IMR-90 (cell line): ENCODE measurements around the gene COLQ. TPM values are rescaled to one million over a fixed set of nuclear protein-coding genes. Genes with fewer than 3 reads are reported as not detected.

Experiments used
- ATAC-seq: fragments of 200-7000 bp; cut with Tn5 transposase; 2 replicates; pipeline ENCODE4 v1.9.1; 2020; ENCODE audit warnings: low read depth, mild to moderate bottlenecking, moderate library complexity
- BruUV-seq: library from RNA; stranded (reverse); fragments of 400-500 nt; replicated peaks from 2 replicates; lab custom pipeline; 2021; lab: Mats Ljungman, UMichigan
- CTCF ChIA-PET: fragments of 300-600 bp; formaldehyde crosslinking; extraction: SDS; loops from one replicate; lab custom pipeline; 2021; ENCODE audit warnings: antibody characterized with exemption; lab: Yijun Ruan, JAX
- POLR2A ChIA-PET: fragments of 300-600 bp; sonication (Branson Sonifier 250); formaldehyde crosslinking; loops from one replicate; lab custom pipeline; 2022; ENCODE audit warnings: antibody characterized with exemption; ENCODE audit not compliant: unreplicated experiment; lab: Charles Lee
- DNase-seq: peaks from one replicate; pipeline ENCODE4 v3.0.0; 2013
- H2AFZ ChIP-seq: replicated peaks from 2 replicates; pipeline ENCODE3; 2013; ENCODE audit warnings: low read length, mild to moderate bottlenecking; ENCODE audit not compliant: poor library complexity
- H2AK5ac ChIP-seq: 2 replicates; pipeline ENCODE4 v1.6.1; 2013; ENCODE audit warnings: low read depth, low read length, inconsistent platforms
- H2AK9ac ChIP-seq: replicated peaks from 2 replicates; pipeline ENCODE3; 2013; ENCODE audit warnings: mild to moderate bottlenecking, low read depth, low read length, moderate library complexity; ENCODE audit not compliant: poor library complexity
- H2BK120ac ChIP-seq: 2 replicates; pipeline ENCODE4 v1.6.1; 2013; ENCODE audit warnings: low read depth, low read length, inconsistent platforms
- H2BK15ac ChIP-seq: 3 replicates; pipeline ENCODE4 v1.6.1; 2013; ENCODE audit warnings: low read depth, low read length, inconsistent platforms
- H2BK20ac ChIP-seq: 2 replicates; pipeline ENCODE4 v1.6.1; 2013; ENCODE audit warnings: low read depth, mild to moderate bottlenecking, inconsistent platforms, low read length, moderate library complexity
- H2BK5ac ChIP-seq: 2 replicates; pipeline ENCODE4 v1.6.1; 2013; ENCODE audit warnings: mild to moderate bottlenecking, low read depth, low read length, inconsistent platforms; ENCODE audit not compliant: poor library complexity, severe bottlenecking
- H3K14ac ChIP-seq: replicated peaks from 2 replicates; pipeline ENCODE4 v1.6.1; 2013; ENCODE audit warnings: low read depth, low read length, inconsistent platforms
- H3K18ac ChIP-seq: 2 replicates; pipeline ENCODE4 v1.6.1; 2013; ENCODE audit warnings: low read depth, low read length, control low read depth
- H3K23ac ChIP-seq: 2 replicates; pipeline ENCODE4 v1.6.1; 2013; ENCODE audit warnings: low read depth, low read length, inconsistent platforms
- H3K27ac ChIP-seq: 2 replicates; pipeline ENCODE4 v1.5.1; 2013; ENCODE audit warnings: mild to moderate bottlenecking, control low read depth, low read length; ENCODE audit not compliant: insufficient read depth
- H3K27me3 ChIP-seq: 2 replicates; pipeline ENCODE4 v1.6.1; 2013; ENCODE audit warnings: low read length; ENCODE audit not compliant: control insufficient read depth, insufficient read depth
- H3K36me3 ChIP-seq: 2 replicates; pipeline ENCODE4 v1.6.1; 2013; ENCODE audit warnings: low read length, mixed read lengths; ENCODE audit not compliant: control insufficient read depth, insufficient read depth
- H3K4ac ChIP-seq: 2 replicates; pipeline ENCODE4 v1.6.1; 2013; ENCODE audit warnings: low read depth, low read length, inconsistent platforms
- H3K4me1 ChIP-seq: 2 replicates; pipeline ENCODE4 v1.6.1; 2013; ENCODE audit warnings: low read length, mixed read lengths; ENCODE audit not compliant: control insufficient read depth, insufficient read depth
- H3K4me2 ChIP-seq: 2 replicates; pipeline ENCODE4 v1.6.1; 2013; ENCODE audit warnings: low read depth, mild to moderate bottlenecking, control low read depth, low read length, moderate library complexity
- H3K4me3 ChIP-seq: 2 replicates; pipeline ENCODE4 v1.5.1; 2013; ENCODE audit warnings: low read depth, mild to moderate bottlenecking, control low read depth, low read length, moderate library complexity; ENCODE audit not compliant: insufficient read depth
- H3K56ac ChIP-seq: 2 replicates; pipeline ENCODE4 v1.6.1; 2013; ENCODE audit warnings: low read length, inconsistent platforms; ENCODE audit not compliant: insufficient read depth; ENCODE audit errors: extremely low read depth
- H3K79me1 ChIP-seq, 2 experiments: 2 replicates each; pipeline ENCODE4 v1.6.1; 2013; ENCODE audit warnings: low read length in 2 of 2, inconsistent platforms in 1 of 2, low read depth in 1 of 2
- H3K9ac ChIP-seq: 2 replicates; pipeline ENCODE4 v1.6.1; 2013; ENCODE audit warnings: low read depth, low read length, control low read depth
- H3K9me1 ChIP-seq: 2 replicates; pipeline ENCODE4 v1.6.1; 2013; ENCODE audit warnings: low read length, inconsistent platforms; ENCODE audit not compliant: insufficient read depth
- H3K9me3 ChIP-seq: 2 replicates; pipeline ENCODE4 v1.6.1; 2013; ENCODE audit warnings: low read length; ENCODE audit not compliant: control insufficient read depth, insufficient read depth
- H4K20me1 ChIP-seq: 2 replicates; pipeline ENCODE4 v1.6.1; 2013; ENCODE audit warnings: low read length, inconsistent platforms; ENCODE audit not compliant: insufficient read depth
- H4K5ac ChIP-seq: 2 replicates; pipeline ENCODE4 v1.6.1; 2013; ENCODE audit warnings: mild to moderate bottlenecking, low read depth, low read length, control low read depth
- H4K8ac ChIP-seq, 2 experiments: 2 replicates each; pipeline ENCODE4 v1.6.1; 2013; ENCODE audit warnings: low read depth in 2 of 2, low read length in 2 of 2, control low read depth in 1 of 2, inconsistent platforms in 1 of 2
- H4K91ac ChIP-seq: 2 replicates; pipeline ENCODE4 v1.6.1; 2013; ENCODE audit warnings: low read depth, low read length, inconsistent platforms; ENCODE audit not compliant: insufficient read depth
- CEBPB ChIP-seq: IDR thresholded peaks from 2 replicates; pipeline ENCODE4 v1.6.1; 2012; ENCODE audit warnings: low read depth, low read length, improper control_type of control experiment
- CHD1 ChIP-seq: IDR thresholded peaks from 2 replicates; pipeline ENCODE4 v1.6.1; 2012; ENCODE audit warnings: low read depth, low read length, improper control_type of control experiment
- MXI1 ChIP-seq: IDR thresholded peaks from 2 replicates; pipeline ENCODE4 v1.6.1; 2012; ENCODE audit warnings: low read depth, mild to moderate bottlenecking, low read length, moderate library complexity, borderline replicate concordance
- NFE2L2 ChIP-seq: fragments of 150-350 bp; IDR thresholded peaks from 2 replicates; pipeline ENCODE4 v1.6.1; 2016; ENCODE audit warnings: low read depth, mild to moderate bottlenecking, low read length
- WGBS, 2 experiments: methylation state at CpG; one replicate each; pipeline versions ENCODE4 v1.1.5 to v1.1.7; 2013; ENCODE audit warnings: missing lambda C conversion rate in 2 of 2; ENCODE audit not compliant: insufficient read length in 1 of 2; ENCODE audit errors: extremely low coverage in 2 of 2; 5-methylcytosine and 5-hydroxymethylcytosine counted together
- dilution Hi-C: fragments of 300-500 bp; cut with HindIII; formaldehyde crosslinking; loops from one replicate; pipeline ENCODE4 v1.14.3; 2018; ENCODE audit warnings: low sequenced_read_pairs; ENCODE audit not compliant: unreplicated experiment
- in situ Hi-C: fragments of 300-500 bp; cut with MboI; formaldehyde crosslinking; loops from 3 replicates; pipeline ENCODE4 v1.14.3; 2019; ENCODE audit warnings: low sequenced_read_pairs, inconsistent platforms, mixed read lengths
- intact Hi-C: fragments of 100-400 bp; cut with micrococcal nuclease; formaldehyde crosslinking; loops from 2 replicates; pipeline ENCODE4 v1.10.0; 2022
- polyA plus RNA-seq, 3 experiments: library from polyadenylated mRNA; depleted of rRNA; stranded (reverse); fragments of >200 nt; gene quantifications; 2 replicates each; pipeline ENCODE4 v1.2.3, GENCODE V29; 2012; ENCODE audit warnings: low replicate concordance in 1 of 3
- total RNA-seq: library from RNA; depleted of rRNA; stranded (reverse); fragments of >200 nt; gene quantifications from 2 replicates; pipeline ENCODE4 v1.2.3, GENCODE V29; 2012
- TF ChIP-seq, protein P1 (sequence below): fragments of 150-350 bp; IDR thresholded peaks from 2 replicates; pipeline ENCODE4 v1.6.1; 2017; ENCODE audit warnings: mild to moderate bottlenecking, antibody characterized with exemption, low read length, low read depth

COLQ gene
- total and polyA plus RNA-seq, 2 of the 4 experiments (the other 2 are of a cell fraction): 0.18 to 0.65 TPM

DNA sequence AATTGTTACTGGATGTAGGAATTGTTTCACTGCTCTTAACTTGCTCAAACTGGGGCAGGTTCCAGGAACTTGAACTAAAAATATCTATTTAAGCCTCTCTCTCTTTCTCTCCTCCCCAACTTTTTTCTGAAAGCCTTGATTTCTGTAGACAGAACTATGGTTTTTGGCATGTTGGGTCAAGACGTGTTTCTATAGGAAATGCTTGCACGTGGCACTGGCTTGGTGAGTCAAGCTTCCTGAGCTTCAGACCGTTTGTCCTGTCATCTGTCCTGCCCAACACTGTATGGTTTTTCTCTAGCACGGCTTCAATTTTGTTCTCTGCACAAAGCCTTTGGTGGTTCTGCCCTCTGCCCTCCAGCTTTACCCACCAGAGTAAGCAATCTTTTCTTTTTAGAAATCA, 80.6 kb downstream of the COLQ start:
- H4K20me1 ChIP-seq: no peaks in the 10 kb centered on the region
- H3K9me3 ChIP-seq: no peaks in the 10 kb centered on the region
- no peak for ATAC-seq
- no peak overlapping the region for H3K9ac ChIP-seq
- H2BK120ac ChIP-seq: no peak overlapping the region
- H3K23ac ChIP-seq: no peak overlapping the region
- no peaks in the 10 kb centered on the region for H3K4me1 ChIP-seq
- H3K9me1 ChIP-seq: peaks cover 5% of the 10 kb centered on the region; the same call in 1 of the 2 replicates
- no peak overlapping the region for H2BK15ac ChIP-seq
- no peak overlapping the region for H3K4me3 ChIP-seq
- H4K5ac ChIP-seq: no peak overlapping the region
- no peak overlapping the region for H2BK20ac ChIP-seq
- ChIA-PET POLR2A (no interaction called here), CTCF (no interaction called here)
- intact Hi-C loops (no loop called here), dilution Hi-C loops (no loop called here), in situ Hi-C loops (no loop called here)
- no CpG with 5 or more reads among the region's 4 CpGs for WGBS, 2 experiments
- H2AFZ ChIP-seq: no peak overlapping the region
- H2AK9ac ChIP-seq: no peak overlapping the region
- H3K18ac ChIP-seq: no peak overlapping the region
- DNase-seq: no peak
- no peak overlapping the region for H3K56ac ChIP-seq
- H4K91ac ChIP-seq: no peak overlapping the region
- peaks cover 6 to 18% of the 10 kb centered on the region in 2 experiments; a peak in 2 of 4 replicates for H3K79me1 ChIP-seq
- H3K14ac ChIP-seq: no peak overlapping the region
- H2AK5ac ChIP-seq: no peak overlapping the region
- TF ChIP-seq CHD1 (no peak), NFE2L2 (no peak), MXI1 (no peak), CEBPB (no peak)
- TF ChIP-seq, protein P1, sequence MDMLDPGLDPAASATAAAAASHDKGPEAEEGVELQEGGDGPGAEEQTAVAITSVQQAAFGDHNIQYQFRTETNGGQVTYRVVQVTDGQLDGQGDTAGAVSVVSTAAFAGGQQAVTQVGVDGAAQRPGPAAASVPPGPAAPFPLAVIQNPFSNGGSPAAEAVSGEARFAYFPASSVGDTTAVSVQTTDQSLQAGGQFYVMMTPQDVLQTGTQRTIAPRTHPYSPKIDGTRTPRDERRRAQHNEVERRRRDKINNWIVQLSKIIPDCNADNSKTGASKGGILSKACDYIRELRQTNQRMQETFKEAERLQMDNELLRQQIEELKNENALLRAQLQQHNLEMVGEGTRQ: no peak
- H3K4ac ChIP-seq: no peak overlapping the region
- H3K4me2 ChIP-seq: no peak overlapping the region
- no peak overlapping the region for H2BK5ac ChIP-seq
- H3K27me3 ChIP-seq: no peaks in the 10 kb centered on the region
- no TSS peak for BruUV-seq
- H3K27ac ChIP-seq: no peak overlapping the region
- H4K8ac ChIP-seq: no peak overlapping the region
- H3K36me3 ChIP-seq: peaks cover 37% of the 10 kb centered on the region
